SK-N-SH treated with all-trans-retinoic acid at 6 μM for 48 hours (cell line): Measurements from ENCODE around the gene GNPTAB.

Source experiments
- ARNTL ChIP-seq: fragments of 450-650 bp; formaldehyde crosslinking; IDR thresholded peaks from 2 replicates; pipeline ENCODE4 v1.5.0; 2020; ENCODE audit warnings: low read depth, mild to moderate bottlenecking, moderate library complexity, borderline replicate concordance
- BACH2 ChIP-seq: fragments of 250-450 bp; sonication (Bioruptor Pico); IDR thresholded peaks from 2 replicates; pipeline ENCODE4 v1.9.0; 2021; ENCODE audit warnings: mild to moderate bottlenecking, borderline replicate concordance
- GLIS3 ChIP-seq: fragments of 250-450 bp; sonication (Bioruptor Pico); IDR thresholded peaks from 2 replicates; pipeline ENCODE4 v1.5.0; 2020; ENCODE audit warnings: mild to moderate bottlenecking, moderate library complexity
- OSR1 ChIP-seq: fragments of 250-450 bp; sonication (Bioruptor Pico); IDR thresholded peaks from 2 replicates; pipeline ENCODE4 v1.8.0; 2022; ENCODE audit warnings: moderate library complexity, mild to moderate bottlenecking, inconsistent platforms
- TSHZ2 ChIP-seq: fragments of 250-450 bp; sonication (Bioruptor Pico); IDR thresholded peaks from 2 replicates; pipeline ENCODE4 v1.5.0; 2020; ENCODE audit warnings: mild to moderate bottlenecking, moderate library complexity
- ZNF565 ChIP-seq: fragments of 450-650 bp; formaldehyde crosslinking; conservative IDR thresholded peaks from 2 replicates; pipeline ENCODE4 v1.5.0; 2020; ENCODE audit warnings: low read depth, mild to moderate bottlenecking, moderate library complexity
- TF ChIP-seq, protein P1 (sequence below): fragments of 250-450 bp; sonication (Bioruptor Pico); IDR thresholded peaks from 2 replicates; pipeline ENCODE4 v1.5.1; 2021; ENCODE audit warnings: mild to moderate bottlenecking, moderate library complexity
- TF ChIP-seq, protein P2 (sequence below): fragments of 250-450 bp; sonication (Bioruptor Pico); IDR thresholded peaks from 2 replicates; pipeline ENCODE4 v1.5.1; 2020; ENCODE audit warnings: low read depth, mild to moderate bottlenecking, moderate library complexity

GRCh38 chr12:101775816-101776215, 54.9 kb downstream of the GNPTAB start:
- TF ChIP-seq GLIS3 (CRISPR knock-in tag) = no peak
- no peak for TF ChIP-seq OSR1 (CRISPR knock-in tag)
- TF ChIP-seq TSHZ2 = no peak
- TF ChIP-seq ZNF565 (CRISPR knock-in tag) = no peak
- TF ChIP-seq, protein P1, sequence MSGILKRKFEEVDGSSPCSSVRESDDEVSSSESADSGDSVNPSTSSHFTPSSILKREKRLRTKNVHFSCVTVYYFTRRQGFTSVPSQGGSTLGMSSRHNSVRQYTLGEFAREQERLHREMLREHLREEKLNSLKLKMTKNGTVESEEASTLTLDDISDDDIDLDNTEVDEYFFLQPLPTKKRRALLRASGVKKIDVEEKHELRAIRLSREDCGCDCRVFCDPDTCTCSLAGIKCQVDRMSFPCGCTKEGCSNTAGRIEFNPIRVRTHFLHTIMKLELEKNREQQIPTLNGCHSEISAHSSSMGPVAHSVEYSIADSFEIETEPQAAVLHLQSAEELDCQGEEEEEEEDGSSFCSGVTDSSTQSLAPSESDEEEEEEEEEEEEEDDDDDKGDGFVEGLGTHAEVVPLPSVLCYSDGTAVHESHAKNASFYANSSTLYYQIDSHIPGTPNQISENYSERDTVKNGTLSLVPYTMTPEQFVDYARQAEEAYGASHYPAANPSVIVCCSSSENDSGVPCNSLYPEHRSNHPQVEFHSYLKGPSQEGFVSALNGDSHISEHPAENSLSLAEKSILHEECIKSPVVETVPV (CRISPR knock-in tag) = no peak
- TF ChIP-seq BACH2 (CRISPR knock-in tag) = no peak
- TF ChIP-seq ARNTL (CRISPR knock-in tag) = no peak
- TF ChIP-seq, protein P2, sequence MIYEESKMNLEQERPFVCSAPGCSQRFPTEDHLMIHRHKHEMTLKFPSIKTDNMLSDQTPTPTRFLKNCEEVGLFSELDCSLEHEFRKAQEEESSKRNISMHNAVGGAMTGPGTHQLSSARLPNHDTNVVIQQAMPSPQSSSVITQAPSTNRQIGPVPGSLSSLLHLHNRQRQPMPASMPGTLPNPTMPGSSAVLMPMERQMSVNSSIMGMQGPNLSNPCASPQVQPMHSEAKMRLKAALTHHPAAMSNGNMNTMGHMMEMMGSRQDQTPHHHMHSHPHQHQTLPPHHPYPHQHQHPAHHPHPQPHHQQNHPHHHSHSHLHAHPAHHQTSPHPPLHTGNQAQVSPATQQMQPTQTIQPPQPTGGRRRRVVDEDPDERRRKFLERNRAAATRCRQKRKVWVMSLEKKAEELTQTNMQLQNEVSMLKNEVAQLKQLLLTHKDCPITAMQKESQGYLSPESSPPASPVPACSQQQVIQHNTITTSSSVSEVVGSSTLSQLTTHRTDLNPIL (CRISPR knock-in tag) = no peak
